Measurements from ENCODE around the gene TMED10.

TMED10 gene

GRCh38 chr14:75156111-75156510, 20.3 kb downstream of the TMED10 start:
- TF ChIP-seq ZNF580 (tag by site-specific recombination; IDR thresholded peaks at IDR 0.05) (no peak), KLF7 (tag by site-specific recombination; IDR thresholded peaks at IDR 0.05; ENCODE audit: borderline replicate concordance) (no peak), ZNF174 (tag by site-specific recombination; IDR thresholded peaks at IDR 0.05) (no peak)
- Histone ChIP-seq H3K9me3 (ENCODE audit: control insufficient read depth, insufficient read depth, low read depth, low read length) (no peaks in the 10 kb centered on the region; the same call in 1 of the 2 replicates), H3K4me3 (ENCODE audit: low read depth, low read length) (no peak overlapping the region), H3K27ac (ENCODE audit: extremely low read depth, low read depth, low read length) (no peak overlapping the region), H3K4me1 (ENCODE audit: control insufficient read depth, insufficient read depth, low read length) (peaks cover 15% of the 10 kb centered on the region), H3K36me3 (ENCODE audit: control insufficient read depth in 2 of 2, insufficient read depth in 1 of 2, low read length in 2 of 2) (peaks cover 6 to 9% of the 10 kb centered on the region in 2 experiments; a peak in 2 of 3 replicates)
- CTCF ChIA-PET, result no interaction called here
- POLR2A ChIA-PET, result no interaction called here

GRCh38 chr14:75155169-75155568, 21.2 kb downstream of the TMED10 start:
- no peak for TF ChIP-seq ZNF239 (tag by site-specific recombination; IDR thresholded peaks at IDR 0.05)
- TF ChIP-seq GFI1B (tag by site-specific recombination; IDR thresholded peaks at IDR 0.05), result no peak
- no peak for TF ChIP-seq KLF7 (tag by site-specific recombination; IDR thresholded peaks at IDR 0.05; ENCODE audit: borderline replicate concordance)
- TF ChIP-seq ZNF747 (tag by site-specific recombination; IDR thresholded peaks at IDR 0.05), result no peak
- TF ChIP-seq ZNF488 (tag by site-specific recombination; IDR thresholded peaks at IDR 0.05), result no peak
- no peak for TF ChIP-seq ZNF223 (tag by site-specific recombination; IDR thresholded peaks at IDR 0.05)
- TF ChIP-seq ZNF133 (tag by site-specific recombination; IDR thresholded peaks at IDR 0.05), result no peak
- no peak for TF ChIP-seq ZNF175 (tag by site-specific recombination; IDR thresholded peaks at IDR 0.05)
- no peak for TF ChIP-seq IKZF3 (tag by site-specific recombination; IDR thresholded peaks at IDR 0.05)
- no peak for TF ChIP-seq ZNF776 (tag by site-specific recombination; IDR thresholded peaks at IDR 0.05; ENCODE audit: borderline replicate concordance)
- TF ChIP-seq ZNF610 (tag by site-specific recombination; IDR thresholded peaks at IDR 0.05; ENCODE audit: borderline replicate concordance), result no peak
- H3K27ac ChIP-seq (ENCODE audit: extremely low read depth, low read depth, low read length), result no peak overlapping the region
- H3K36me3 ChIP-seq (ENCODE audit: control insufficient read depth in 2 of 2, insufficient read depth in 1 of 2, low read length in 2 of 2), result peaks cover 11 to 16% of the 10 kb centered on the region in 2 experiments; a peak in 2 of 3 replicates
- H3K4me1 ChIP-seq (ENCODE audit: control insufficient read depth, insufficient read depth, low read length), result peaks cover 5% of the 10 kb centered on the region; the same call in 1 of the 2 replicates
- no peak overlapping the region for H3K4me3 ChIP-seq (ENCODE audit: low read depth, low read length)
- ChIA-PET CTCF (interaction anchor here (0.6 kb wide), 1 partner anchor 17 kb away, joined by 3 read pairs; no protein-coding TSS in a partner anchor), POLR2A (no interaction called here)
- no peaks in the 10 kb centered on the region for H3K9me3 ChIP-seq (ENCODE audit: control insufficient read depth, insufficient read depth, low read depth, low read length)

GRCh38 chr14:75153295-75153694, 23.1 kb downstream of the TMED10 start:
- CTCF ChIA-PET, result interaction anchor here (0.6 to 0.8 kb wide), 2 partner anchors 12 to 155 kb away, joined by 3 to 4 read pairs; no protein-coding TSS in a partner anchor
- Histone ChIP-seq H3K9me3 (ENCODE audit: control insufficient read depth, insufficient read depth, low read depth, low read length) (no peaks in the 10 kb centered on the region), H3K4me3 (ENCODE audit: low read depth, low read length) (no peak overlapping the region), H3K4me1 (ENCODE audit: control insufficient read depth, insufficient read depth, low read length) (no peaks in the 10 kb centered on the region), H3K27ac (ENCODE audit: extremely low read depth, low read depth, low read length) (no peak overlapping the region), H3K36me3 (ENCODE audit: control insufficient read depth in 2 of 2, insufficient read depth in 1 of 2, low read length in 2 of 2) (peaks cover 15 to 28% of the 10 kb centered on the region in 2 experiments; a peak in 2 of 3 replicates)
- no peak for TF ChIP-seq ZNF140 (tag by site-specific recombination; IDR thresholded peaks at IDR 0.05)
- TF ChIP-seq ZNF280D (tag by site-specific recombination; IDR thresholded peaks at IDR 0.05), result no peak
- no peak for TF ChIP-seq SALL2 (tag by site-specific recombination; IDR thresholded peaks at IDR 0.05; ENCODE audit: borderline replicate concordance)
- no peak for TF ChIP-seq ZNF701 (tag by site-specific recombination; IDR thresholded peaks at IDR 0.05)
- no peak for TF ChIP-seq PRDM6 (tag by site-specific recombination; IDR thresholded peaks at IDR 0.05)
- TF ChIP-seq ZNF621 (tag by site-specific recombination; IDR thresholded peaks at IDR 0.05), result no peak
- TF ChIP-seq ZBTB49 (tag by site-specific recombination; IDR thresholded peaks at IDR 0.05; ENCODE audit: low read depth), result no peak
- POLR2A ChIA-PET, result interaction anchor here (0.6 to 0.7 kb wide), 2 partner anchors 26 to 65 kb away, joined by 3 to 4 read pairs; partner anchors contain the start of gene NEK9
